GM18861 (cell line): ENCODE measurements around the gene HELT.
A peak's percentile ranks its signal among the peaks of the same experiment; 100 is the strongest.

Experiments used
- ATAC-seq: cut with Tn5 transposase; IDR thresholded peaks from one replicate; pipeline ENCODE4 v1.9.1; 2021; ENCODE audit not compliant: unreplicated experiment

HELT gene

DNA sequence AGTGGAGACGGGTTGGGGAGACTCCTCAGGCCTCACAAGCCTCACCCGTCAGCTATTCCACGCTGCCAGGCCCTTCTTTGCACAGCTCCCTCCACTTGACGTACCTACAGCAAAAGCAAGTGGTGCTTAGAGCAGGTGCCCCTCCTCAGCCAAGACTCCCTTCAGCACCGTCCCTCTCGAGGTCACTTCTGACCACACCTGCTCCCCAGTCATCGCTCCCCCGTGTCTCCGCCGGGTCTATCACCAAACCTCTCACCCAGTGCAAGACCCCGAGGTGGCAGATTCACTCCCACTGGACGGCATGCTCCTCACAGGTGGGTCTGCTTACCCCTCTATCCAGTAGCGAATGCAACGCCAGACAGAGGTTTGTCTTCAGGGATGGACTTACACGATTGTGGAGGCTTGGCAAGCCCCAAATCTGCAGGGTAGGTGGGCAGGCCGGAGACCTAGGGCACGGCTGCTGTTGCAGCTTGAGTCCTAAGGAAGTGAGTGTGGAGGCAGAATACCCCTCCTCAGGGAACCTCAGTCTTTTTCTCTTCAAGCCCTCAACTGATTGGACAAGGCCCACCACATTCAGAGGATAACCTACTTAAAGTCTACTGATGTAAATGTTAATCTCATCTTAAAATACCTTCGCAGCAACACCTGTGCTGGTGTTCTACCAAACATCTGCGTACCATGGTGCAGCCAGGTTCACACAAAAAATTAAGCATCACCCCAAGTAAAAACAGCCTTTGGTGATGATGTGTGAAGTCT, 14.5 kb upstream of the HELT start:
- ATAC-seq, result no peak

DNA sequence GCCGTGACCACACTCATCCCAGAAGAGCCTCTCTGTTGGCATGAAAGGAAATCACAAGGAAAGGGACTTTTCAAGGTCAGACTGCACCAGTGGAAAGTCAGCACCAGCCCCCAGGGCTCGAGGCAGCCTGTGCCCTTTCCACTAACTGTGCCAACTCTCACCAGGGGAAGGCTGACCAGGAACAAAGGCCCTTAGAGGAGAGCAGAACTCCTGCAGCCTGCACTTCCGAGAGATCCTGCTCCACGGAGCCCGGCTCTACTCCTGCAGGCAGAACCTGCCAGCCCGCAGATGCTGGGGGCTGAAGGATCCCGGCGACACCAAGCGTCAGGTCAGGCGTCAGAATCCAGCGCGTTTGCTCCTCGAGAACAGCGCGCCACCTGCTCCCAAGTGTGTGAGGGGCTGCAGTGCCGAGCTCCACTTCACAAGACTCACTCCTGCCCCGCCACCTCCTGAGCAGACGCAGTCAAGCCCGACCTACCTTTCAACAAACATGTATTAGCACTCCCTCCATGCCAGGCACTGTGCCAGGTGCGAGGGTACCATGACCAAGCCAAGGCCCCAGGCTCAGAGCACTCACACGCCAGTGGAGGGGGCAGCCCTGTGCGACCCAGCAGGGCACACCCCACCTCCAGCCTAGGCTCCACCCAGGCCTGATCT, 13.6 kb upstream of the HELT start:
- peak; percentile 18 for ATAC-seq

DNA sequence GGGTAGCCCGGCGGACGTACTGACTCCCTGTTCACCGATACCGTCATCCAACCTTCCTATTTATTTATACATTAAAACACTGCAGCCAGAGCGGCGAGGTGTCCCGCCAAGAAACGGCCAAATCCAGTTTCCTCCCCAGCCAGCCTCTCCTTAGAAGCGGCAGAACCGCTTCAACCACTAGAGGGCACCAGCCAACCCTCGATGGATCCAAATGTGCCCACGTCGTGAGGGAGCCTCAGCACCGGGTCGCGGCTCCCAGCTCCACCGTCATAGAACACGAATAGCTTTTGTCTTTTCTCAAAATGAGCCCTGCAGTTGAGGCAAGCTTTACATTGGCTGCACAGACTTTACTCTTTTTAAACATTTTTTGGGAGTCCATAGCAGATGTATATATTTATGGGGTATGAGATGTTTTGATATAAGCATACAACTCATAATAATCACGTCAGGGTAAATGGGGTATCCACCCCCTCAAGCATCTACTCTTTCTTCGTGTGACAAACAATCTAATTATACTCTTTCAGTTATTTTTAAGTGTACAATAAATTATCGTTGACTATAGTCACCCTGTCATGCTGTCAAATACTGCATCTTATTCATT, 13.0 kb upstream of the HELT start:
- peak; percentile 76 for ATAC-seq

DNA sequence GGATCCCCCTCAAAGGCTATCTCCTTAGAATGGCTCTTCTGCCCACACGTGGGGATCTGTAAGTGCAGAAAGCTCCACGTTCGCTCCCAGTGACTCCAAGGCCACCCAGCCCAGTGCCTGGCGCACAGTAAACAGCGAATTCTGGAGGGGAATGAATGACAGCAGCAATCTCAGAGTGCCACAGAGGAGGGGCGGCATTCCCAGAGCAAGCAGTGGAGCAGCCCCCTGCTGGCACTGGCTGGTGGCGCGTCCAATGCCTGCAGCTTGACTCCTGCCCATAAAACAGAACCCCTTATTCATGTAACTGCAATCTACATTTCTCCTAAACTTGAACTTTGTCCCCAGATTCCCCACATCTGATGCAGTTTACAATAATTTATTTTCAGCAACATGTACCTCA, 6.9 kb upstream of the HELT start:
- no peak for ATAC-seq

DNA sequence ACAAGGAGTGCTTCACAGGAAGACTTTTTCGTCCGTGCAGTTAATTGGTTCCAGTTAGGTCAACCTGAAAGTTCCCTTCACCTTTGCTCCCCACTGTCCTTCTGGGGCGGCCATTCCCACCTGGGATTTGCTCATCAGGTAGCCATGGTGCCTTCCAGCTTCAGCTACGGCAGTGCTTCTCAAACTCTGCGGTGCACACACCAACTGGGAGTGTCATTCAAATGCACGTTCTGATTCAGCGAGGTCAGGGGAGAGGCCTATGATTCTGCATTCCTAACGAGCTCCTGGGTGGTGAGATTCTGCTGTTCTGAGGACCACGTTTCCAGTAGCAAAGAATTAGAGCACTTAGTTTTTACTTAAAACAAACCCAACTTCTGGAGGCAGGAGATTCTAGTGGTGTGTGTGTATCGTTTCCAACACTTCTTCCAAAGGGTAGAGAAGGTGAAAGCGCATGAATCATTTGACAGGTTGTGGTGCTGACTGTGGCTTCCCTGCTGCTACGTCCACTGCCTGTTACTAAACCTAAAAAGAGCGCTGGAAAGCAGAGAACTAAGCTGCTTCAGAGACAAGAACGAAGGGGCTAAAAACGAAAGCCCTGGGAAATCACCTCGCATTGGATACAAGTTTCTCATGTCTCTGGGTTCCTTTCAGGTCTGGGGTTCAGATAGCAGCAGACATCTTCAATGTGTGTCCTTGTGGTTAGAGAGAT, 4.7 kb upstream of the HELT start:
- no peak for ATAC-seq

DNA sequence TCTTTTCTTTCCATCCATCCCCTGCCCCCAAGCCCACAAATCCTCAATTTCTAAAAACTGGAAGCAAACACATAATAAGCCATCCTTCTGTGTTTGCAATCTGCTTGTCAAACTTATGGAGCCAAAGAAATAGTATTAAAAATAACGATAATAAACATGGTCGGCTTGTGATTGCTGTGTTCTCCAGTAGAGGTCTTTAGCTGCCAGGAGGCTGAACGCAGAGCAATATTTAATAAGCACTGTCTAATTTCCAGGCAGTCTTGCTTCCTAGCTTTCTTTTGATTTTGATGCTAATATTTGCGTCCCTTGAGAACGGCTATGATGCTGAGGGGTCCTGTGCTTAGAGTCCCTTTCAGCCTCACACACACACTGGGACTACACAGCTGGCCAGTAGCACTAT, 3.2 kb upstream of the HELT start:
- no peak for ATAC-seq

DNA sequence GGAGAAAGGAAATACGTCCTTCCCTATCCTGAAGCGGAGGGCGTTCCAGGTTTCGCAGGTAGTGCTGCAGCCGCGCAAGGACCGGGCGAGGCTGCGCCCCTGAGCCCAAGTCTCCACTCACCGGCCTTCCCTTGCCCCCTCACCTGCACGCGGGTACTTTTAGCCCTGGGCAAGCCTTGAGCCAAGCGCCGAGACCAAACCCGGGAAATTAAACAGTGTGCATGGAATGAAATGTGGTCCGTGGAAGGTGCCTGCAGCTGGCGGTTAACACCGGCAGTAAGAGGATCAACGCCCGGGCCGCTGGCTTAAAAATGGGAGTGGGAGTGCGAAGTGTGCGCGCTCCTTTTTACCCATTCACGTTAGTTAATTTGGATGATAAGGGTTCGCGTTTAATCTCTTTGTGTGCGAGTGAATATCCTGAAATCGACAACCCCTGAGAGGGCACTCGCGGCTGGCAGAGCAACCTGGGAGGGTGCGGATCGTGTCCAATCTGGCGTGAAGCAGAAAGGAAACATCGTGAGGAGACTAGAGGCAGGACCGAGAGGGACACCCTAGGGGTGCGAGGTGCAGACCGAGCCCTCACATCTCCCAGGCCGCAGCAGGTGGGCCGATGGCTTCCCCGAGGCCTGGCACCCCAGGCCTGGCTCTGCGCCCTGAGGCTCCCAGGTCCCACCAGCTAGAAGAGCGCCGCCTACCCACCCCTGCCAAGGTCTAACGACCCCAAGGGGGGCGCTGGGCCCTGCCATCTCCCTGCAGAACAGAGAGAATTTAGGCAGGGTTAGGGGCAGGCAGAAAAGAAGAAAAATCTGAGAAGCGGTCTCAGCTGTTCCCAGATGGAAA, 2.0 kb upstream of the HELT start:
- ATAC-seq, result no peak

DNA sequence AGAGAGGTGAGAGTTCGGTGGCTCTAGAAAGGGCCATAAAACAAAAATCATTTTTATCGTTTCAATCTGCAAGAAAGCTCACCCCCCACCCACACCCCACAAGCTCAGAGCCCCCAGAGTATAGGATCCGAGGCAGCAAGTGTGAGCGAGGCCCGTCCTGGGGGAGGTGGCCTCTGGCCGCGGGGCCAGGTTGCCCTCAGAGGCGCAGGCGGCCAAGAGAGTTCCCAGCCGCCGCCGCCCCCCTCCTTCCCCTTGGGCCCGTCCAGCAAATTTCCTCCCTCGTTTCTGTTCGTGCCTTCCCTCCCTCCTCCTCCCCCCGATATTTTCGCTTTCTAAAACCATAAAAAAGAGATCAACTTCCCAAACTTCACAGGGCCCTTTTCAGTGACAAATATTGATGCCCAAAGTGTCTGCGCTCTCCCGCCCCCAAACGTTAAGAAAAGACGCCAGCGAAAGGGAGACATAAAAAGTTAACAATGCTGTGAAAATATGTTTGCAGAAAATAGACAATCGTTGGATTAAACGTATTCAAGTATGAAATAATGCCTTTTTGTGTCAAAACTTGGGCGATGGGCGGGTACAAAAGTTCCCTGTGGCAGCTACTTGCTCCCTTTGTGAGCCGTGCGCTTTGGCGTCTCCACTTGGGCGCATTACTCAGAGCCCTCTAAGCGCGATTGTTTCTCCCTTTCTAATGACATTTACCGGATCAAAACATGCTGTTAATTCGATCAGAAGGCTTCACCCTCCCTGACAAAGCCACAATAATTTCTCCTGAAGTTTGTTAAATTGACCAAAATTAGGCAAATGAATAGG, 1.1 kb upstream of the HELT start:
- no peak for ATAC-seq

DNA sequence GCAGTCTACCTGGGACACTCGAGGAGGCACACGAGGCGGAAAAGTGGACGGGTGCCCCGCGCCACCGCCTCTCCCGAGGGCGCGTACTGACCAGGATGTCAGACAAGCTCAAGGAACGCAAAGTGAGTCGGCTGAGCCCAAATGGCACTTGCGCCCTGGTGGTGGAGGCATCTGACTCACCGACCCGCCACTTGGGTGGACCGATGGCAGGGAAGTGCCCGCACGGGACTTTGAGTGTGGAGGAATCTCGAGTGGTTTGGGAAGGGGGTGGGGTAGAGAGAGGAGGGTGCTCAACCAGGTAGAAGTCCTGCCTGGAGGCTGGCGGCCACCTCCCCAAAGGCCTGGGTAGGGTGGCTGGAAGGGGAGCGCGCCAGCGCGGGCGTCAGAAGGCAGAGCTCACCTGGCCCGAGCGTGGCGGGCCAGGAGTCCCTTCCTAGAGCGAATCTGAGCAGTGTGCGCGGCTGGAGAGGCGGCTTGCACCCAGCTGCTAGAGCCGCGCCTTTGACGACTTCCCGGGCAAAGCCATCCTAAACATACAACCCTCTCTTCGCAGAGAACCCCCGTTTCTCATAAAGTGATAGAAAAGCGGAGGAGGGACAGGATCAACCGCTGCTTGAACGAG, 655 bp downstream of the HELT start:
- no peak for ATAC-seq

DNA sequence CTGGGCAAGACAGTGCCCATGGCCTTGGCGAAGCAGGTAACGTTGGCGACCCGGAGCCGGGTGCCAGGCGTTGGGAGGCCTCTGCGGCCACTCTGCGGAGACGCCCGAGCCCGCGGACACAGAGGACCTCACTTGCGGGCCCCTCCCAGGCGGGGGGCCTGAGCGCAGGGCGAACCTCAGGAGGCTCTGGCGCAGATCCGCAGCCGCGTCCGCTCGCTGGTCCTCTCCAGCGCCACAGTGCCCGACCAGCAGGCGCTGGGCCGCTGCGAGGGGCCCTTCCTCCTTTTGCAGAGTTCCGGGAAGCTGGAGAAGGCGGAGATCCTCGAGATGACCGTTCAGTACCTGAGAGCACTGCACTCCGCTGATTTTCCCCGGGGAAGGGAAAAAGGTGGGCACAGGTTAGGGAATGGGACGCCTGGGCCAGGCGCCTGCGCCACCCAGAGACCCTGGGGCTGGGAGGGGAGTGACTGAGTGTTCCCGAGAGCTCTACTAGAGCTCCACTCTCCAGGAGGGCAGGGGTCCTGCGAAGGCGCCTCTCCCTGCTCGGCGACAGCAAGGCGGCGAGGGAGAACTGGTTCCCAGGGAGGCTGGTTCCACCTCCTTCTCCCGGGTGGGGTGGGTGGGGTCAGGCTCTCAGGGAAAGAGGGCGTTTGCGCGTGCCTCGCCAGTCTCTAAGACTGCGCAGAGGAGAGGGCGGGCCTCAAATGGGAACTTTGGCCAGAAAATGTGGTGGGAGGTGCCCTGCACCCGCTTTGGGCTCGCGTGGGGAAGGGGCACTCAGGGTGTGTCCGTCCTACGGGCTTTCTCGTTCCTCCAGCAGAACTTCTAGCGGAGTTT, 1.4 kb downstream of the HELT start:
- no peak for ATAC-seq

DNA sequence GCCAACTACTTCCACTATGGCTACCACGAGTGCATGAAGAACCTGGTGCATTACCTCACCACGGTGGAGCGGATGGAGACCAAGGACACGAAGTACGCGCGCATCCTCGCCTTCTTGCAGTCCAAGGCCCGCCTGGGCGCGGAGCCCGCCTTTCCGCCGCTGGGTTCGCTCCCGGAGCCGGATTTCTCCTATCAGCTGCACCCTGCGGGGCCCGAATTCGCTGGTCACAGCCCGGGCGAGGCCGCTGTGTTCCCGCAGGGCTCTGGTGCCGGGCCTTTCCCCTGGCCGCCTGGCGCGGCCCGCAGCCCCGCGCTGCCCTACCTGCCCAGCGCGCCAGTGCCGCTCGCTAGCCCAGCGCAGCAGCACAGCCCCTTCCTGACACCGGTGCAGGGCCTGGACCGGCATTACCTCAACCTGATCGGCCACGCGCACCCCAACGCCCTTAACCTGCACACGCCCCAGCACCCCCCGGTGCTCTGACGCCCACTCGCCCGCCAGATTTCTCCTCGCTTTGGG, 2.1 kb downstream of the HELT start:
- no peak for ATAC-seq

DNA sequence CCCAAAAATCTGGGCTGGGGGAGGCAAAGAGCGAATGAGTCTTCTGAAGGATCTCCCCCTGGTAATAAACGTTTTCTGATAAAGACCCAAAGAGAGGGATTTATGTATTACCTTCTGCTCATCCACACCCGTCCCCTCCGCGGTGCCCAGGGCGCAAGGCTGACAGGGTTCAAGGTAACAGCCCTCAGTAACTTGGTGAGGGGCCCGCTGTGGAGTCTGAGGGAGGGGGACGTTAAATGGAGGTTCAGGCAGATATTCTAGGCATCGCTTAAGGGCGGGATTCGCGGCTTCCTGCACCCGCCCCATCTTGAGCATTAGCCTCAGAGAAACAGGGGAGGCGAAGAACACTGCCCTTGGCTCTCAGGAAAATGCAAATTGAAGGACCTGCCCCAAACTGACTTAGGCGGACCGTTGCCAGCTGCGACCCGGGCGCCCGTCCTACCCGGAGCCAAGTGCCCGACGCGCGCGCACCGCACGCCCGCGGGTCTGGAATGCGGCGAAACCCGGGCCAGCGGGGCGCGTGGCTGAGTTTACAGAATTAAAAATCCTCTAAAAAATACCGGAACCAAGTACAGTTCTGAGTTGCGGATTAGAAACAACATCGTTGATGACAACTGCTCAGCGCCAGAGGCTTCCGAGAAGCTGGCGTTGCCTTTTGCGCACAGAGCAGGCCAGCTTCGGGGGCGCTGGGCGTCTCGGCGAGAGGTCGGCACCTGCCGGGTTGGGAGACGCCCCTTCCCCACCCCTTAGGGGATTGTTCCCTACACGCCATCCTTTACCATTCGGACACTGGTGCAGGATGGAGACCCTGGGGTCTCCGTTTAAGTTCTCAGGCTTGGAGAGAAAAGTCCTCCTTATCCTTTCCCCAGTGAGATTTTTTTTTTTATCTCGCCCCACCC, 2.8 kb downstream of the HELT start:
- ATAC-seq, result no peak

DNA sequence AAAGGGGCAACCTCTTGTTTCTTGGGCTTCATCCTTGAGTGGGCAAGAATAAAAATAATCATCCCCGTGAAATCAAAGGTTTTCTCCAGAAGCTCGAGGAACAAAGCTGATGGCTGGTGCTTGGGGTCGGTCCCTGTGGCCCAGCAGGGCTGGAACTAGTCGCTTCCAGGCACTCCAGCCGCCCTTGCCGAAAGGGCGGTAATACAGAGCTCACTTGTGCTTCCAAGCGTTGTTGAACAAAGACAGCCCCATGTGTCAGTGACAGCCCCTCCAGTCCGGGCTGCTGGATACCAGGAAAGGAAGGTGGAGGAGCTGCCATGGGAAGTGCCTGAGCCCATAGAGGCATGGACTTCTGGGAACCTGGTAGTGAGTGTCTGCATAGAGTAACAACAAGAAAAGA, 5.2 kb downstream of the HELT start:
- ATAC-seq, result no peak

DNA sequence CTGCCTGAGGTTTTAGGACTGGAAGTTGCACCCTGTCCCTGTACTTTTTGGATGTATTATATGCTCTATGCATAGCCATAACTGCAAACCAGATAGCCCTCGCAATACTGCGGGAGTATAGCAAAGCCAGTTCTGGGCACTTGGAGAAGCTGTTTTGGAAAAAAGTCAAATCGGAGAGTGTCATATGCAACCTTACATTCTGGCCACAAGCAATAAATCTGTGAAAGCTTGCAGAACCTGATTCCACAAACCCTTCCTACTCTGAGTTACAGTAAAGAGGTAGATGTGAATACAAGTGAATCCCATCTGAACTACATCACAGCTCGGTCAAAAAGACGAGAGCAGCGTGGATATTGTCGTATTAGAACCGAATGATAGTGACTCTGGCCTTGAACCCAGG, 10.3 kb downstream of the HELT start:
- ATAC-seq, result no peak

DNA sequence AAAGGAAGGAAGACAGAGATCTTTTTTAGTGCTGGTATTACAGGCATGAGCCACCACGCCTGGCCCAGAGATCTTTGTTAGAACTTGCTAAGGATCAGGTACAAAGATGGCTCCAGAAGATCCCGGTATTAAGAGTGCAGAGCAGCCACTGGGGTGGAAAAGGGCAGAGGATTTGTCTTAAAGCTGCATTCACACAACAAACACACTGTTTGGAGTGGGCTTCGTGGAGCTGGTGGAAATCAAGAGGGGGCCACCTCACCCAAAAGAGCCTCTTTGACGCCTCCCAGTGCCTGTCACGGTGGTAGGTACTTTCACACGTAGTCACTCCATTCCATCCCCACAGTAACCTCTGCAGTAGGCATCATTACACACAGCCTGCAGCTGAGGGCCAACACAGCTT, 13.3 kb downstream of the HELT start:
- no peak for ATAC-seq

DNA sequence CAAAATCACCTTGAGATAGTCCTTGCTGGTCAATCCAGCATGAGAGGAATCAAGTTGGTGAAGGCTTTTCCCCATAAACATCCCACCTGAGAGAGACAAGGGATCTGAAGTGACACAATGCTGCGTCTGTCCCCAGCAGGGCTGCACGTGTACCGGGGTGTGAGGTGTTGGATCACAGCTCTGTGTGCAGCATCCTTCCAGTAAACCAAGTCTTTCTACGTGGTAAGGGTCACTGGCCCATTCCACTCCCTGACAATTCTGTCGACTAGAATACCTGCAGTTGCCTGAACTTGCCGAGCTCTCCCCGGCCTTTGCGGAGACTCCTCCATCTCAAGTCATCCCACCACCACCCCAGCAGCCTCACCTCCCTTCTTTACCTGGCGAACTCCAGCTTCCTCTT, 14.8 kb downstream of the HELT start:
- no peak for ATAC-seq

DNA sequence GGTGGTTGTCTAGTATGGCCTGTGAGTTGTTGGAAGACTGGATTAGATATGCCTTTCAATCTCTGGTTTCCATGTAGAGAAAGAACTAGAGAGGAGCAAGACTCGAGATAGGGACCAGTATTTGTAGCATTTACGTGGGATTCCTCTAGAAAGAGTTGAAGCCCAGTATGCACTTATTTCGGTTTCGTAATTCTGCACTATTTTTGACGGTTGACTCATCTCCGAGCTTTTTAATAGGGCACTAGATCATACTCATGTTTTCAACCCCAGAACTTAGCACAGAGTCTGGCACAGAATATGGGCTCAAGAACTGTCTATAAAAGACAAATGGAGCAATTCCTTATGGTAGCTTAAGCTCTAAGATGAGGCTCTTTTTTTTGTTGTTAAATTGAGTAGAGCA, 15.7 kb downstream of the HELT start:
- no peak for ATAC-seq

DNA sequence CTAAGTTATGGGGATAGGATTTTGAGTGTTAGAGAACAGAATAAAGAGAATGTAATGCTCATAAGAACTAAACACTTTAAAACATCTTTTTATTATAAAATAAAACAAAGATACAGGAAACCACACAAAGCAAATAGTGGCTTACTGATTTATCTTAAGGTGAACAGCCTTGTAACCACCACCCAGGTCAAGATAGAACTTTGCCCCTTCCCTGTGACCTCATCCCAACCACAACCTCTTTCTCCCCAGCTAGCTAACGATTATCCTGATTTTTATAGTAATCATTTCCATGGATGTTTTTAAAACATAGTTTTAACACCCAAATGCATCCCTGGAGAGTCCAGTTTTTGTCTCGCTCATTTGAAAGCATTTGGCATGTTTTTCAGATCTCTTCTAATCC, 17.0 kb downstream of the HELT start:
- ATAC-seq, result no peak
